ENCODE results near the gene KIF26B.

DNA sequence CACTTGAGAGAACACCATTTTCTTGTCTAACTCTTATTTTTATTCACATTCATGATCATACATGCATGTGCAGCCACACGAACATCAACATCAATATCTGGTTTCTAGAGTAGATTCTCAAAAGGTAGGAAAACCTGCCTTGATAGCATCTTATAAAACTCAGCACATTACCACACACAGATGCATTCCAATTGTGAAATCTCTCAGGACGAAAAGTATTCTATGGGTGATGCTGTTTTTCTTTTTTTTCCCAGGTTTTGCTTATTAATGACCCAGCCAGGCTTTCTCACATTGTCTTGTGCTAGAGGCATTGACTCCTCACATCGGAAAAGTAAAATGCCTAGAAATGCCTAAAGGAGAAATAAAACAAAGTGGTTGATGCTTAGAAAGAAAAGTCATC, 562.8 kb downstream of the KIF26B start:
- no peak for TF ChIP-seq CTCF (conservative IDR thresholded peaks at IDR 0.05; ENCODE audit: low read depth in 2 of 2)
- no peak for TF ChIP-seq EZH2 (IDR thresholded peaks at IDR 0.05; ENCODE audit: low read depth, unreplicated experiment)
- TF ChIP-seq JUNB (IDR thresholded peaks at IDR 0.05; ENCODE audit: unreplicated experiment), result no peak
- no peak for TF ChIP-seq POLR2AphosphoS5 (IDR thresholded peaks at IDR 0.05; ENCODE audit: low read depth)
- TF ChIP-seq ZNF331 (CRISPR knock-in tag; IDR thresholded peaks at IDR 0.05; ENCODE audit: low read depth), result no peak
- no peak for TF ChIP-seq STAT1 (IDR thresholded peaks at IDR 0.05; ENCODE audit: unreplicated experiment)
- TF ChIP-seq EZH2phosphoT487 (IDR thresholded peaks at IDR 0.05; ENCODE audit: unreplicated experiment), result no peak
- no peak for TF ChIP-seq CREB1 (CRISPR knock-in tag; IDR thresholded peaks at IDR 0.05; ENCODE audit: low read depth)
